ENCODE measurements around the gene MFGE8. TPM values are rescaled to one million over a fixed set of nuclear protein-coding genes. Genes with fewer than 3 reads are reported as not detected.
A peak's percentile ranks its signal among the peaks of the same experiment; 100 is the strongest.

MFGE8 gene
- total RNA-seq, 1 experiment from 2014 or later = 254 TPM

DNA sequence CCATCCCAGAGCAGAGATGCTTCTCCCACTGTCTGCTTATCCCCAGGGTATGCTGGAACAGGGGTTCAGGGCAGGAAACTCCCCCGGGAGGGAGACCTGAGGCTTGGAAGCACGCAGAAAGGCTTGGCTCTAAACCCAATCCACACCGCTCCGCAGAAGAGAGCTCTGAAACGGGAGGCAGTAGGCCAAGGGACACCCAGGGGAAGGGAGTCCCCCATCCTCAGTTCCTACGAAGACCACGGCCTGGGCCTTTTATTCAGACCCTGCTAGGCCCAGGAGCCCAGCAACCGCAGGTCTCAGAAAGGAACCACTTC is 16.1 kb downstream of the MFGE8 start:
- no peaks in the 10 kb centered on the region for H3K27me3 Mint-ChIP-seq (ENCODE audit: insufficient read depth, unreplicated experiment)
- H3K4me1 Mint-ChIP-seq (ENCODE audit: insufficient read depth, unreplicated experiment) = peaks cover 19% of the 10 kb centered on the region
- BruUV-seq (replicated peaks) = no TSS peak
- peaks cover 54% of the 10 kb centered on the region for H3K36me3 Mint-ChIP-seq (ENCODE audit: insufficient read depth, unreplicated experiment)
- ChIA-PET POLR2A (interaction anchor here (0.7 to 1.7 kb wide), 7 partner anchors 14 to 259 kb away, joined by 3 to 7 read pairs (median 4); no protein-coding TSS in a partner anchor), CTCF (interaction anchor here (0.7 to 2.0 kb wide), 9 partner anchors 11 to 244 kb away, joined by 3 to 10 read pairs (median 4); no protein-coding TSS in a partner anchor)
- no peak overlapping the region for H3K4me3 Mint-ChIP-seq (ENCODE audit: unreplicated experiment)
- DNase-seq (ENCODE audit: unreplicated experiment) = no peak
- no peak overlapping the region for H3K27ac Mint-ChIP-seq (ENCODE audit: low read depth, unreplicated experiment)
- TF ChIP-seq, protein P1, sequence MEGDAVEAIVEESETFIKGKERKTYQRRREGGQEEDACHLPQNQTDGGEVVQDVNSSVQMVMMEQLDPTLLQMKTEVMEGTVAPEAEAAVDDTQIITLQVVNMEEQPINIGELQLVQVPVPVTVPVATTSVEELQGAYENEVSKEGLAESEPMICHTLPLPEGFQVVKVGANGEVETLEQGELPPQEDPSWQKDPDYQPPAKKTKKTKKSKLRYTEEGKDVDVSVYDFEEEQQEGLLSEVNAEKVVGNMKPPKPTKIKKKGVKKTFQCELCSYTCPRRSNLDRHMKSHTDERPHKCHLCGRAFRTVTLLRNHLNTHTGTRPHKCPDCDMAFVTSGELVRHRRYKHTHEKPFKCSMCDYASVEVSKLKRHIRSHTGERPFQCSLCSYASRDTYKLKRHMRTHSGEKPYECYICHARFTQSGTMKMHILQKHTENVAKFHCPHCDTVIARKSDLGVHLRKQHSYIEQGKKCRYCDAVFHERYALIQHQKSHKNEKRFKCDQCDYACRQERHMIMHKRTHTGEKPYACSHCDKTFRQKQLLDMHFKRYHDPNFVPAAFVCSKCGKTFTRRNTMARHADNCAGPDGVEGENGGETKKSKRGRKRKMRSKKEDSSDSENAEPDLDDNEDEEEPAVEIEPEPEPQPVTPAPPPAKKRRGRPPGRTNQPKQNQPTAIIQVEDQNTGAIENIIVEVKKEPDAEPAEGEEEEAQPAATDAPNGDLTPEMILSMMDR (IDR thresholded peaks at IDR 0.05; ENCODE audit: unreplicated experiment) = no peak
- intact Hi-C loops (cut with micrococcal nuclease) = loop anchor here (1.0 to 10.0 kb wide), 2 partner anchors 92 to 240 kb away; partner anchors contain the start of gene ACAN
- no peaks in the 10 kb centered on the region for H3K9me3 Mint-ChIP-seq (ENCODE audit: unreplicated experiment)

DNA sequence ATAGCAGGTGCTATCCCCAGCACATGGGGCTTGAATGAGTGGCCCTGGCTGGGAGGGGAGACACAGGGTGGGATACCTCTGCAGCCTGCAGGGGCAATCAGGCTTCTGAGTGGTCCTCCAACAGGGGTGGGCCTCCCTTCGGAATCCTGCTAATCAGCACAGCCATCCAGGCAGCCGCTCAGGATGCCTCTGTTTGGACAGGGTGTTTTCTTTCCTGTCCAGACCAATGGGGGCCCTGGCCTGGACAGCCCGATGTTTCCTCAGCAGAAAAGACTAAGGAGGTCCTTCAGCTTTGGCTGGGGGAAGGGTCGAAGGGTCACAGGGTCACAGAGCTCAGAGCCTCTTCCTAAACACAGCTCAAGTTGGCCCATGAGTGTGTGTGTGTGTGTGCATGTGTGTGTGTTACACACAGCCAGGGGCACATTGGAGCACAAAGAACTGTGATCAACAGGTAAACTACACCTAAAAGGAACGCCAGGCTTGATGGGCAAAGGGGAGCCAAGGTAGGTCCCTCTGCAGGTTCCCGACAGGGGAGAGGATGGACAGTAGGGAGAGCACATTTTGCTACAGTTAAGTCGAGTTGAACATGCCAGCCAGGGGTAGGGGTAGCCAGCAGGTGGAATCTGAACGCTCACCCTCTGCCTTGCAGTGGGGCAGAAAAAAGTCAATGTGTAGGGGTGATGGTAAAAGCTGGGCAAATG is 16.7 kb downstream of the MFGE8 start:
- ChIA-PET CTCF (interaction anchor here (0.6 to 2.0 kb wide), 7 partner anchors 12 to 278 kb away, joined by 3 to 10 read pairs (median 4); no protein-coding TSS in a partner anchor), POLR2A (interaction anchor here (0.6 to 1.7 kb wide), 7 partner anchors 13 to 258 kb away, joined by 3 to 7 read pairs (median 3); no protein-coding TSS in a partner anchor)
- intact Hi-C loops (cut with micrococcal nuclease) = loop anchor here (1.0 to 10.0 kb wide), 2 partner anchors 92 to 239 kb away; partner anchors contain the start of gene ACAN
- Mint-ChIP-seq H3K36me3 (ENCODE audit: insufficient read depth, unreplicated experiment) (peaks cover 49% of the 10 kb centered on the region), H3K27ac (ENCODE audit: low read depth, unreplicated experiment) (no peak overlapping the region), H3K27me3 (ENCODE audit: insufficient read depth, unreplicated experiment) (no peaks in the 10 kb centered on the region), H3K4me1 (ENCODE audit: insufficient read depth, unreplicated experiment) (peaks cover 19% of the 10 kb centered on the region), H3K9me3 (ENCODE audit: unreplicated experiment) (no peaks in the 10 kb centered on the region), H3K4me3 (ENCODE audit: unreplicated experiment) (no peak overlapping the region)
- DNase-seq (ENCODE audit: unreplicated experiment) = no peak
- TF ChIP-seq, protein P1 (IDR thresholded peaks at IDR 0.05; ENCODE audit: unreplicated experiment) = no peak
- no TSS peak for BruUV-seq (replicated peaks)

- Mint-ChIP-seq H3K4me1 (ENCODE audit: insufficient read depth, unreplicated experiment) (peaks cover 12% of the 10 kb centered on the region), H3K36me3 (ENCODE audit: insufficient read depth, unreplicated experiment) (peaks cover 42% of the 10 kb centered on the region), H3K27me3 (ENCODE audit: insufficient read depth, unreplicated experiment) (no peaks in the 10 kb centered on the region), H3K27ac (ENCODE audit: low read depth, unreplicated experiment) (no peak within 1 kb of the TSS), H3K4me3 (ENCODE audit: unreplicated experiment) (peak within 1 kb of the TSS; percentile 25), H3K9me3 (ENCODE audit: unreplicated experiment) (no peaks in the 10 kb centered on the region)
- ChIA-PET POLR2A (interaction anchor here (0.8 to 1.7 kb wide), 4 partner anchors 10 to 236 kb away, joined by 3 to 7 read pairs (median 4); no protein-coding TSS in a partner anchor), CTCF (interaction anchor here (0.5 to 1.5 kb wide), 10 partner anchors 10 to 280 kb away, joined by 3 to 11 read pairs (median 4); no protein-coding TSS in a partner anchor)
- DNase-seq (ENCODE audit: unreplicated experiment) = peak; percentile 27
- TF ChIP-seq, protein P1 (IDR thresholded peaks at IDR 0.05; ENCODE audit: unreplicated experiment) = no peak
- intact Hi-C loops (cut with micrococcal nuclease) = loop anchor here (2.0 to 10.0 kb wide), 2 partner anchors 90 to 282 kb away; partner anchors contain the start of gene ACAN
- BruUV-seq (replicated peaks) = no TSS peak
These were observed 18.1 kb downstream of the MFGE8 start, which contains the start of gene HAPLN3 for GRCh38 chr15:88894819-88895767. TSS of gene HAPLN3 (minus strand) at chr15:88895544. CDS start at chr15:88887298, 8,246 bp downstream.
